ENCODE measurements around the gene TCF25.
A peak's percentile ranks its signal among the peaks of the same experiment; 100 is the strongest.

The TCF25 gene

GRCh38 chr16:89953671-89954406 is 80.4 kb downstream of the TCF25 start:
- no peak overlapping the region for H3K4me3 ChIP-seq (ENCODE audit: low read depth, low read length)
- in situ Hi-C loops (cut with HindIII; ENCODE audit: low sequenced_read_pairs) = no loop called here
- no peak for DNase-seq (ENCODE audit: low read depth, low spot score)
- no peak for TF ChIP-seq CTCF (IDR thresholded peaks at IDR 0.05; ENCODE audit: low read depth, low read length)

- no peak for TF ChIP-seq CTCF (IDR thresholded peaks at IDR 0.05; ENCODE audit: low read depth, low read length)
- no peak for DNase-seq (ENCODE audit: low read depth, low spot score)
- in situ Hi-C loops (cut with HindIII; ENCODE audit: low sequenced_read_pairs) = no loop called here
- no peak overlapping the region for H3K4me3 ChIP-seq (ENCODE audit: low read depth, low read length)
Observed at GRCh38 chr16:89954462-89954861, 81.1 kb downstream of the TCF25 start.

GRCh38 chr16:89955001-89955685 is 81.8 kb downstream of the TCF25 start:
- in situ Hi-C loops (cut with HindIII; ENCODE audit: low sequenced_read_pairs) = no loop called here
- H3K4me3 ChIP-seq (ENCODE audit: low read depth, low read length) = no peak overlapping the region
- no peak for DNase-seq (ENCODE audit: low read depth, low spot score)
- TF ChIP-seq CTCF (IDR thresholded peaks at IDR 0.05; ENCODE audit: low read depth, low read length) = no peak

- in situ Hi-C loops (cut with HindIII; ENCODE audit: low sequenced_read_pairs) = no loop called here
- no peak overlapping the region for H3K4me3 ChIP-seq (ENCODE audit: low read depth, low read length)
- no peak for TF ChIP-seq CTCF (IDR thresholded peaks at IDR 0.05; ENCODE audit: low read depth, low read length)
- no peak for DNase-seq (ENCODE audit: low read depth, low spot score)
Observed at GRCh38 chr16:89956505-89957215, 83.3 kb downstream of the TCF25 start.

- DNase-seq (ENCODE audit: low read depth, low spot score) = no peak
- no peak for TF ChIP-seq CTCF (IDR thresholded peaks at IDR 0.05; ENCODE audit: low read depth, low read length)
- in situ Hi-C loops (cut with HindIII; ENCODE audit: low sequenced_read_pairs) = no loop called here
- H3K4me3 ChIP-seq (ENCODE audit: low read depth, low read length) = no peak overlapping the region
Observed at GRCh38 chr16:89957216-89957785, 83.9 kb downstream of the TCF25 start.

- DNase-seq (ENCODE audit: low read depth, low spot score) = peak; percentile 7
- no peak overlapping the region for H3K4me3 ChIP-seq (ENCODE audit: low read depth, low read length)
- TF ChIP-seq CTCF (IDR thresholded peaks at IDR 0.05; ENCODE audit: low read depth, low read length) = no peak
- in situ Hi-C loops (cut with HindIII; ENCODE audit: low sequenced_read_pairs) = no loop called here
Observed at GRCh38 chr16:89958068-89958467, 84.7 kb downstream of the TCF25 start.
